Suprapubic skin (tissue), 4 donors: ENCODE measurements around the gene REPS2. TPM values are rescaled to one million over a fixed set of nuclear protein-coding genes. Genes with fewer than 3 reads are reported as not detected.
"Not testable (repeated sequence)": the region's sequence is repeated elsewhere in the genome, so short reads cannot be mapped to it uniquely, and the experiment has no call there.

Experiments used
- DNase-seq, 2 donors: peaks; one replicate each; pipeline ENCODE4 v3.0.0-alpha.2; 2019; ENCODE audit warnings: low spot score in 2 of 2
- H3K27ac ChIP-seq: fragments of 200-600 bp; sonication (generic); one replicate; pipeline ENCODE4 v1.5.1; 2019
- H3K27me3 ChIP-seq: fragments of 200-600 bp; sonication (generic); one replicate; pipeline ENCODE4 v1.5.1; 2019
- H3K36me3 ChIP-seq: fragments of 200-600 bp; sonication (generic); one replicate; pipeline ENCODE4 v1.5.1; 2019
- H3K4me1 ChIP-seq: fragments of 200-600 bp; sonication (generic); one replicate; pipeline ENCODE4 v1.5.1; 2019
- H3K4me3 ChIP-seq: fragments of 200-600 bp; sonication (generic); one replicate; pipeline ENCODE4 v1.5.1; 2019; ENCODE audit warnings: mild to moderate bottlenecking
- H3K9me3 ChIP-seq: fragments of 200-600 bp; sonication (generic); one replicate; pipeline ENCODE4 v1.5.1; 2019
- EP300 ChIP-seq: sonication (generic); formaldehyde crosslinking; IDR thresholded peaks from one replicate; pipeline ENCODE4 v1.6.1; 2017; ENCODE audit warnings: antibody characterized with exemption
- POLR2A ChIP-seq, 2 donors: fragments of 450-650 bp; IDR thresholded peaks; one replicate each; pipeline ENCODE4 v1.6.1; 2017; ENCODE audit warnings: antibody characterized with exemption in 2 of 2, mild to moderate bottlenecking in 2 of 2, moderate library complexity in 2 of 2
- POLR2AphosphoS5 ChIP-seq, 3 donors: sonication (generic); formaldehyde crosslinking; IDR thresholded peaks; one replicate each; pipeline ENCODE4 v1.6.1; 2017; ENCODE audit warnings: antibody characterized with exemption in 3 of 3
- WGBS: methylation state at CpG from one replicate; pipeline ENCODE4 v1.1.5; 2018; 5-methylcytosine and 5-hydroxymethylcytosine counted together
- total RNA-seq, 4 donors: library from RNA; depleted of rRNA; stranded (reverse); fragments of >200 nt; gene quantifications; one replicate each; pipeline ENCODE4 v1.1.0, GENCODE V29; 2016
- TF ChIP-seq, protein P1 (sequence below), 2 donors: fragments of 200-600 bp in 1 of 2; fragments of 450-650 bp in 1 of 2; sonication (generic) in 1 of 2; IDR thresholded peaks; one replicate each; pipeline ENCODE4 v1.5.1; 2016 to 2019; ENCODE audit warnings: antibody characterized with exemption in 2 of 2, mild to moderate bottlenecking in 1 of 2, moderate library complexity in 1 of 2

The REPS2 gene
- total RNA-seq, 4 donors from 2014 or later, result 6.2 to 10.9 (median 8.6) TPM

- TF ChIP-seq, protein P1, sequence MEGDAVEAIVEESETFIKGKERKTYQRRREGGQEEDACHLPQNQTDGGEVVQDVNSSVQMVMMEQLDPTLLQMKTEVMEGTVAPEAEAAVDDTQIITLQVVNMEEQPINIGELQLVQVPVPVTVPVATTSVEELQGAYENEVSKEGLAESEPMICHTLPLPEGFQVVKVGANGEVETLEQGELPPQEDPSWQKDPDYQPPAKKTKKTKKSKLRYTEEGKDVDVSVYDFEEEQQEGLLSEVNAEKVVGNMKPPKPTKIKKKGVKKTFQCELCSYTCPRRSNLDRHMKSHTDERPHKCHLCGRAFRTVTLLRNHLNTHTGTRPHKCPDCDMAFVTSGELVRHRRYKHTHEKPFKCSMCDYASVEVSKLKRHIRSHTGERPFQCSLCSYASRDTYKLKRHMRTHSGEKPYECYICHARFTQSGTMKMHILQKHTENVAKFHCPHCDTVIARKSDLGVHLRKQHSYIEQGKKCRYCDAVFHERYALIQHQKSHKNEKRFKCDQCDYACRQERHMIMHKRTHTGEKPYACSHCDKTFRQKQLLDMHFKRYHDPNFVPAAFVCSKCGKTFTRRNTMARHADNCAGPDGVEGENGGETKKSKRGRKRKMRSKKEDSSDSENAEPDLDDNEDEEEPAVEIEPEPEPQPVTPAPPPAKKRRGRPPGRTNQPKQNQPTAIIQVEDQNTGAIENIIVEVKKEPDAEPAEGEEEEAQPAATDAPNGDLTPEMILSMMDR (IDR thresholded peaks at IDR 0.05), result no peak
- TF ChIP-seq POLR2AphosphoS5 (IDR thresholded peaks at IDR 0.05) (no peak), POLR2A (IDR thresholded peaks at IDR 0.05) (no peak), EP300 (no peak)
These were observed 16.8 kb downstream of the REPS2 start for GRCh38 chrX:16963216-16963615.

GRCh38 chrX:16964976-16965375, 18.5 kb downstream of the REPS2 start:
- H3K4me3 ChIP-seq, DNase-seq, H3K9me3 ChIP-seq, H3K27ac ChIP-seq, H3K27me3 ChIP-seq, H3K36me3 ChIP-seq, H3K4me1 ChIP-seq: not testable (repeated sequence)
- no CpG with 5 or more reads among the region's 32 CpGs for WGBS

More at GRCh38 chrX:16963216-16963615, 16.8 kb downstream of the REPS2 start:
- Histone ChIP-seq H3K4me1 (no peaks in the 10 kb centered on the region), H3K9me3 (no peaks in the 10 kb centered on the region), H3K27me3 (no peaks in the 10 kb centered on the region), H3K36me3 (no peaks in the 10 kb centered on the region), H3K27ac (no peak overlapping the region), H3K4me3 (no peak overlapping the region)
- no peak for DNase-seq
- 88% methylated on average over 1 of the region's 1 CpG for whole genome bisulfite sequencing

GRCh38 chrX:16966752-16967448, 20.4 kb downstream of the REPS2 start:
- Histone ChIP-seq H3K27me3 (no peaks in the 10 kb centered on the region), H3K9me3 (no peaks in the 10 kb centered on the region), H3K27ac (no peak overlapping the region), H3K4me1 (no peaks in the 10 kb centered on the region), H3K36me3 (no peaks in the 10 kb centered on the region), H3K4me3 (no peak overlapping the region)
- DNase-seq, result no peak
- WGBS, result 69% methylated on average over 2 of the region's 2 CpGs
- TF ChIP-seq POLR2AphosphoS5 (IDR thresholded peaks at IDR 0.05) (no peak), POLR2A (IDR thresholded peaks at IDR 0.05) (no peak), EP300 (no peak)
- TF ChIP-seq, protein P1 (IDR thresholded peaks at IDR 0.05), result no peak

DNA sequence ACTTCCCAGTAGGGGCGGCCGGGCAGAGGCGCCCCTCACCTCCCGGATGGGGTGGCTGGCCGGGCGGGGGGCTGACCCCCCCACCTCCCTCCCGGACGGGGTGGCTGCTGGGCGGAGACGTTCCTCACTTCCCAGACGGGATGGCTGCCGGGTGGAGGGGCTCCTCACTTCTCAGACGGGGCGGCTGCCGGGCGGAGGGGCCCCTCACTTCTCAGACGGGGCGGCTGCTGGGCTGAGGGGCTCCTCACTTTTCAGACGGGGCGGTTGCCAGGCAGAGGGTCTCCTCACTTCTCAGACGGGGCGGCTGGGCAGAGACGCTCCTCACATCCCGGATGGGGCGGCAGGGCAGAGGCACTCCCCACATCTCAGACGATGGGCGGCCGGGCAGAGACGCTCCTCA, 22.3 kb downstream of the REPS2 start:
- 95% methylated on average over 17 of the region's 29 CpGs for WGBS
- DNase-seq, result not testable (repeated sequence)

DNA sequence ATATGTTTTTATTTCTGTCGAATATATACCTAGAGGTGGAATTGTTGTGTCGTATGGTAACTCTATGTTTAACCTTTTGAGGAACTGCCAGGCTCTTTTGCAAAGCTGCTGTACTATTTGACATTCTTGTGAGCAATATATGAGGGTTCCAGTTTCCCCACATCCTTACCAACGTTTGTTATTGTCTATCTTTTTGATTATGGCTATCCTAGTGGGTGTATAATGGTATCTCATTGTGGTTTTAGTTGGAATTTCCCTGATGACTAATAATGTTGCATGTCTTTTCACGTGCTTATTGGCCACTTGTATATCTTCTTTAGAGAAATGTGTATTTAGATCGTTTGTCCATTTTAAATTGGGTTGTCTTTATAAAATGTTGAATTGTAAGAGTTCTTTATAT, 24.5 kb downstream of the REPS2 start:
- H3K4me1 ChIP-seq, result no peaks in the 10 kb centered on the region
- TF ChIP-seq EP300, result no peak
- no peak for TF ChIP-seq POLR2AphosphoS5 (IDR thresholded peaks at IDR 0.05)
- TF ChIP-seq POLR2A (IDR thresholded peaks at IDR 0.05), result no peak
- TF ChIP-seq, protein P1 (IDR thresholded peaks at IDR 0.05), result no peak
- no peak overlapping the region for H3K27ac ChIP-seq
- no peaks in the 10 kb centered on the region for H3K27me3 ChIP-seq
- DNase-seq, result no peak
- 46% methylated on average over 5 of the region's 5 CpGs for WGBS
- H3K36me3 ChIP-seq, result no peaks in the 10 kb centered on the region
- H3K9me3 ChIP-seq, result no peaks in the 10 kb centered on the region
- no peak overlapping the region for H3K4me3 ChIP-seq

More for the DNA sequence above, 22.3 kb downstream of the REPS2 start:
- not testable (repeated sequence) for H3K9me3 ChIP-seq, H3K4me3 ChIP-seq, H3K36me3 ChIP-seq, H3K27me3 ChIP-seq, H3K27ac ChIP-seq, H3K4me1 ChIP-seq

DNA sequence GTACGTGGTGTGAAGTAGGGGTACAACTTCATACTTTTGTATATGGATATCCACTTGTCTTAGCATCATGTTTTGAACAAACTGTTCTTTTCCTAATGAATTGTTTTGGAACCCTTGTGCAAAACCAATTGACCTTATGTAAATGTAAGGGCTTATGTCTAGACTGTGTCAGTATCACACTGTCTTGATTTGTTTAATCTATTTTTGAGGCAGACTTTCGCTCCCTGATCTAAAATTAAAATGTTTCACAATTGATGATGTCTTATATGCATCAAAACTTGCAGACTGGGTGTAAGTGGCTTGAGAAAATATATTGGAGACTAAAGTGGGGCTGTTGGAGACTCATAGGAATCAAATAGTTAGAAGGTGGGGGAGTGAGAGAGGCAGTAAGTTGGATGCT, 25.2 kb downstream of the REPS2 start:
- Histone ChIP-seq H3K36me3 (no peaks in the 10 kb centered on the region), H3K4me1 (no peaks in the 10 kb centered on the region), H3K4me3 (no peak overlapping the region), H3K27ac (no peak overlapping the region), H3K9me3 (no peaks in the 10 kb centered on the region), H3K27me3 (no peaks in the 10 kb centered on the region)
- no peak for DNase-seq
- TF ChIP-seq POLR2AphosphoS5 (IDR thresholded peaks at IDR 0.05) (no peak), POLR2A (IDR thresholded peaks at IDR 0.05) (no peak), EP300 (no peak)
- TF ChIP-seq, protein P1 (IDR thresholded peaks at IDR 0.05), result no peak
- WGBS, result 61% methylated on average over 2 of the region's 2 CpGs
